CD4-positive, alpha-beta T cell treated with Interferon gamma for 1 hour (primary cell): Measurements from ENCODE around the gene BCL3.

Experiments
- DNase-seq: peaks from one replicate; pipeline ENCODE4 v3.0.0-alpha.2; 2020

The BCL3 gene

GRCh38 chr19:44795398-44795987, 47.0 kb downstream of the BCL3 start:
- no peak for DNase-seq

GRCh38 chr19:44796701-44797115, 48.2 kb downstream of the BCL3 start:
- DNase-seq: no peak

GRCh38 chr19:44799627-44800346, 51.3 kb downstream of the BCL3 start:
- no peak for DNase-seq

GRCh38 chr19:44800461-44800860, 52.0 kb downstream of the BCL3 start:
- peak; percentile 73 for DNase-seq

GRCh38 chr19:44803442-44804428, 55.2 kb downstream of the BCL3 start:
- no peak for DNase-seq

GRCh38 chr19:44806291-44806690, 57.8 kb downstream of the BCL3 start:
- no peak for DNase-seq

- no peak for DNase-seq
These were observed 58.7 kb downstream of the BCL3 start for GRCh38 chr19:44807162-44807561.

- DNase-seq: no peak
These were observed 59.3 kb downstream of the BCL3 start for GRCh38 chr19:44807652-44808462.

- DNase-seq: no peak
These were observed 60.2 kb downstream of the BCL3 start, which contains the start of gene BCAM for GRCh38 chr19:44808463-44809371. BCAM (plus strand) TSS chr19:44809103; CDS start chr19:44809125, 22 bp downstream.
